H1 (cell line): Measurements from ENCODE around the gene LOXHD1. TPM values are rescaled to one million over a fixed set of nuclear protein-coding genes. Genes with fewer than 3 reads are reported as not detected.

Experiments used
- CTCF ChIA-PET: fragments of 300-600 bp; sonication (Branson Sonifier 250); formaldehyde crosslinking; loops from one replicate; lab custom pipeline; 2021; ENCODE audit not compliant: partially characterized antibody; lab: Charles Lee
- POLR2A ChIA-PET: fragments of 300-600 bp; sonication (Branson Sonifier 250); formaldehyde crosslinking; loops from one replicate; lab custom pipeline; 2021; ENCODE audit warnings: inconsistent platforms; ENCODE audit not compliant: partially characterized antibody; lab: Charles Lee
- DNase-seq, 2 experiments: peaks; one replicate each; pipeline versions ENCODE4 v3.0.0 to v3.0.0-alpha.2; 2010 to 2022; ENCODE audit warnings: low spot score in 2 of 2, low read depth in 1 of 2, mixed read lengths in 1 of 2
- FAIRE-seq: peaks from 2 replicates; lab custom pipeline; 2011; peaks lifted over from hg19 to GRCh38; lab: Jason Lieb, UNC
- H2AFZ ChIP-seq: 2 replicates; pipeline ENCODE4 v1.8.1; 2012; ENCODE audit warnings: low read length, inconsistent platforms
- H2AK5ac ChIP-seq: 2 replicates; pipeline ENCODE4 v1.6.1; 2013; ENCODE audit warnings: low read depth, low read length
- H2BK120ac ChIP-seq: replicated peaks from 2 replicates; pipeline ENCODE3; 2013; ENCODE audit warnings: low read depth, low read length, inconsistent platforms
- H2BK12ac ChIP-seq: 2 replicates; pipeline ENCODE4 v1.6.1; 2013; ENCODE audit warnings: low read depth, low read length
- H2BK15ac ChIP-seq: 2 replicates; pipeline ENCODE4 v1.6.1; 2013; ENCODE audit warnings: low read length
- H2BK20ac ChIP-seq: 2 replicates; pipeline ENCODE4 v1.6.1; 2013; ENCODE audit warnings: low read length
- H2BK5ac ChIP-seq: 2 replicates; pipeline ENCODE4 v1.6.1; 2013; ENCODE audit warnings: low read depth, low read length
- H3K14ac ChIP-seq: 2 replicates; pipeline ENCODE4 v1.6.1; 2013; ENCODE audit warnings: inconsistent platforms; ENCODE audit not compliant: insufficient read length
- H3K18ac ChIP-seq: 2 replicates; pipeline ENCODE4 v1.6.1; 2013; ENCODE audit warnings: low read length; ENCODE audit errors: extremely low read depth
- H3K23ac ChIP-seq: 2 replicates; pipeline ENCODE4 v1.6.1; 2013; ENCODE audit warnings: inconsistent platforms; ENCODE audit not compliant: insufficient read length
- H3K23me2 ChIP-seq: 2 replicates; pipeline ENCODE4 v1.6.1; 2013; ENCODE audit warnings: low read depth, low read length
- H3K27ac ChIP-seq: 2 replicates; pipeline ENCODE4 v1.6.1; 2011; ENCODE audit warnings: low read depth, low read length, inconsistent platforms
- H3K27me3 ChIP-seq, 4 experiments: replicated peaks in 1 of 4; 1 replicate in 1 of 4; 2 replicates in 3 of 4; pipeline versions ENCODE4 v1.6.1 to v1.8.1; 2011 to 2013; ENCODE audit warnings: low read length in 3 of 4, mild to moderate bottlenecking in 3 of 4, inconsistent platforms in 2 of 4, mixed read lengths in 2 of 4, moderate library complexity in 1 of 4; ENCODE audit not compliant: control insufficient read depth in 3 of 4, insufficient read depth in 3 of 4; ENCODE audit errors: extremely low read depth in 1 of 4
- H3K36me3 ChIP-seq, 4 experiments: 2 replicates each; pipeline versions ENCODE4 v1.6.1 to v1.8.1; 2011 to 2013; ENCODE audit warnings: mild to moderate bottlenecking in 4 of 4, low read length in 3 of 4, moderate library complexity in 2 of 4, control low read depth in 1 of 4, inconsistent platforms in 1 of 4; ENCODE audit not compliant: insufficient read depth in 4 of 4, control insufficient read depth in 2 of 4
- H3K4ac ChIP-seq: replicated peaks from 2 replicates; pipeline ENCODE3; 2013; ENCODE audit warnings: low read length, low read depth, mixed read lengths, inconsistent platforms; ENCODE audit not compliant: insufficient read length
- H3K4me1 ChIP-seq, 4 experiments: replicated peaks in 1 of 4; 1 replicate in 1 of 4; 2 replicates in 3 of 4; pipeline versions ENCODE4 v1.6.1 to v1.8.1; 2011 to 2013; ENCODE audit warnings: low read length in 3 of 4, inconsistent platforms in 2 of 4, mixed read lengths in 1 of 4; ENCODE audit not compliant: insufficient read depth in 4 of 4, control insufficient read depth in 3 of 4
- H3K4me2 ChIP-seq, 2 experiments: 2 replicates each; pipeline versions ENCODE4 v1.6.1 to v1.8.1; 2011 to 2013; ENCODE audit warnings: low read depth in 2 of 2, low read length in 2 of 2, control low read depth in 1 of 2, inconsistent platforms in 1 of 2, mild to moderate bottlenecking in 1 of 2; ENCODE audit not compliant: insufficient read depth in 1 of 2
- H3K4me3 ChIP-seq, 4 experiments: fragments of 200-600, 300-600 bp in 1 of 4; sonication (generic), shearing (Covaris generic), sonication (Bioruptor Twin) in 1 of 4; 2 replicates each; pipeline versions ENCODE4 v1.5.1 to v1.8.1; 2011 to 2016; ENCODE audit warnings: low read length in 4 of 4, low read depth in 3 of 4, control low read depth in 2 of 4, inconsistent platforms in 2 of 4, mild to moderate bottlenecking in 2 of 4, mixed read lengths in 1 of 4, moderate library complexity in 1 of 4; ENCODE audit not compliant: insufficient read depth in 2 of 4; ENCODE audit errors: extremely low read depth in 1 of 4
- H3K56ac ChIP-seq: replicated peaks from 2 replicates; pipeline ENCODE3; 2013; ENCODE audit warnings: low read depth, mild to moderate bottlenecking, mixed read lengths, low read length, inconsistent platforms; ENCODE audit not compliant: insufficient read length
- H3K79me1 ChIP-seq: 2 replicates; pipeline ENCODE4 v1.6.1; 2013; ENCODE audit warnings: low read depth, low read length, control low read depth
- H3K79me2 ChIP-seq, 2 experiments: 2 replicates each; pipeline versions ENCODE4 v1.6.1 to v1.8.1; 2012 to 2013; ENCODE audit warnings: low read length in 2 of 2, mild to moderate bottlenecking in 2 of 2, inconsistent platforms in 1 of 2; ENCODE audit not compliant: insufficient read depth in 2 of 2, control insufficient read depth in 1 of 2
- H3K9ac ChIP-seq, 4 experiments: replicated peaks in 1 of 4; 1 replicate in 1 of 4; 2 replicates in 3 of 4; pipeline versions ENCODE4 v1.6.1 to v1.8.1; 2011 to 2013; ENCODE audit warnings: low read depth in 3 of 4, low read length in 3 of 4, control low read depth in 2 of 4, mild to moderate bottlenecking in 2 of 4, moderate library complexity in 2 of 4, inconsistent platforms in 1 of 4; ENCODE audit errors: extremely low read depth in 1 of 4
- H3K9me3 ChIP-seq, 2 experiments: 2 replicates each; pipeline versions ENCODE4 v1.6.1 to v1.8.1; 2012 to 2013; ENCODE audit warnings: mild to moderate bottlenecking in 2 of 2, moderate library complexity in 2 of 2, control low read depth in 1 of 2, inconsistent platforms in 1 of 2, low read depth in 1 of 2, low read length in 1 of 2, mixed read lengths in 1 of 2; ENCODE audit not compliant: insufficient read depth in 2 of 2
- H4K20me1 ChIP-seq, 2 experiments: replicated peaks in 1 of 2; 2 replicates each; pipeline versions ENCODE3 to v1.8.1; 2011 to 2013; ENCODE audit warnings: inconsistent platforms in 2 of 2, low read length in 2 of 2, mild to moderate bottlenecking in 1 of 2; ENCODE audit not compliant: insufficient read depth in 2 of 2, control insufficient read depth in 1 of 2
- H4K5ac ChIP-seq: 2 replicates; pipeline ENCODE4 v1.6.1; 2013; ENCODE audit warnings: low read length, low read depth, mixed read lengths, inconsistent platforms; ENCODE audit not compliant: insufficient read length
- H4K8ac ChIP-seq: 2 replicates; pipeline ENCODE4 v1.8.0; 2013; ENCODE audit warnings: mild to moderate bottlenecking, moderate library complexity, low read length, inconsistent platforms; ENCODE audit not compliant: insufficient read depth; ENCODE audit errors: extremely low read depth
- H4K91ac ChIP-seq: replicated peaks from 2 replicates; pipeline ENCODE3; 2013; ENCODE audit warnings: low read length, mixed read lengths, inconsistent platforms; ENCODE audit not compliant: insufficient read length
- CBX5 ChIP-seq: fragments of 300-800, 300-1000 bp; sonication (generic); IDR thresholded peaks from 2 replicates; pipeline ENCODE4 v1.7.1; 2016; ENCODE audit warnings: antibody characterized with exemption, low read length, low read depth
- HDAC6 ChIP-seq: IDR thresholded peaks from one replicate; pipeline ENCODE4 v1.7.1; 2012; ENCODE audit warnings: low read depth, mild to moderate bottlenecking, inconsistent platforms, low read length, moderate library complexity
- JUN ChIP-seq: IDR thresholded peaks from 2 replicates; pipeline ENCODE4 v1.6.1; 2011; ENCODE audit warnings: low read depth, mild to moderate bottlenecking, improper control_type of control experiment, low read length
- KDM5A ChIP-seq: fragments of 200-600 bp; IDR thresholded peaks from 2 replicates; pipeline ENCODE4 v1.7.1; 2012; ENCODE audit warnings: mild to moderate bottlenecking, low read length, inconsistent platforms, mixed read lengths
- SIN3A ChIP-seq, 2 experiments: IDR thresholded peaks in 1 of 2; conservative IDR thresholded peaks in 1 of 2; 2 replicates each; pipeline ENCODE4 v1.6.1; 2011 to 2012; ENCODE audit warnings: low read length in 2 of 2, improper control_type of control experiment in 1 of 2, low read depth in 1 of 2, mild to moderate bottlenecking in 1 of 2
- SP4 ChIP-seq: IDR thresholded peaks from 2 replicates; pipeline ENCODE4 v1.6.1; 2012; ENCODE audit warnings: low read length, inconsistent platforms
- WGBS, 2 experiments: shearing (Covaris generic) in 1 of 2; methylation state at CpG; one replicate each; pipeline versions ENCODE4 v1.1.6 to v1.1.7; 2013 to 2015; ENCODE audit warnings: low lambda C conversion rate in 2 of 2, mixed read lengths in 2 of 2, inconsistent platforms in 1 of 2, low coverage in 1 of 2, missing lambda C conversion rate in 1 of 2; ENCODE audit not compliant: insufficient replicate concordance in 2 of 2, insufficient coverage in 1 of 2, insufficient read length in 1 of 2; ENCODE audit errors: extremely low coverage in 1 of 2, missing lambda C conversion rate in 1 of 2; 5-methylcytosine and 5-hydroxymethylcytosine counted together
- polyA plus RNA-seq, 7 experiments: library from polyadenylated mRNA; depleted of rRNA in 3 of 7; stranded (reverse) in 5 of 7; unstranded in 2 of 7; fragments of >200 nt in 5 of 7; fragments of 200-250 nt in 2 of 7; gene quantifications; 1 replicate in 5 of 7; 2 replicates in 1 of 7; 4 replicates in 1 of 7; pipeline versions ENCODE4 v1.2.1 to v1.2.3, GENCODE V29; 2011 to 2013; ENCODE audit warnings: missing spikeins in 2 of 7, mixed read lengths in 2 of 7
- total RNA-seq: library from RNA; stranded (reverse); fragmentation: NEBNext Ultra II Directional; extraction: Animal tissue kit (Norgen Biotek cat#: 25700); gene quantifications from 2 replicates; pipeline ENCODE4 v1.2.1, GENCODE V29; 2021

LOXHD1 gene
- total and polyA plus RNA-seq, 2 of the 8 experiments (the other 6 are each of a cell fraction or from before 2014, with no cell fraction given): 0.02 TPM; not detected in 1

DNA sequence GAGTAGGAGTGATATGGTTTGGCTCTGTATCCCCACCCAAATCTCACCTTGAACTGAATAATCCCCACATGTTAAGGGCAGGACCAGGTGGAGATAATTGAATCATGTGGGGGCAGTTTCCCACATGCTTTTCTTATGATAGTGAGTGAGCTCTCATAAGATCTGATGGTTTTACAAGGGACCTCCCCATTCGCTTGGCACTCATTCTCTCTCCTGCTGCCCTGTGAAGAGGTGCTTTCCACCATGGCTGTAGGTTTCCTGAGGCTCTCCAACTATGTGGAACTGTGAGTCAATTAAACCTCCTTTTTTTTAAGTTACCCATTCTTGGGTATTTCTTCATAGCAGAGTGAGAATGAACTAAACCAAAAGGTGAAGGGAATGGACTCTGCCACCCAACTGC lies 207.5 kb downstream of the LOXHD1 start:
- Histone ChIP-seq H3K4ac (no peak overlapping the region), H4K8ac (no peak overlapping the region), H3K4me2 (no peak overlapping the region), H3K9ac (no peak overlapping the region), H3K4me1 (peaks cover 5 to 11% (median 7%) of the 10 kb centered on the region in 4 experiments), H2BK20ac (no peak overlapping the region), H3K14ac (no peak overlapping the region), H2BK12ac (no peak overlapping the region), H2BK15ac (no peak overlapping the region), H2AK5ac (no peak overlapping the region), H4K5ac (no peak overlapping the region), H3K79me1 (no peaks in the 10 kb centered on the region), H3K23ac (no peak overlapping the region), H3K18ac (no peak overlapping the region), H3K23me2 (no peaks in the 10 kb centered on the region), H3K9me3 (peaks cover 23 to 29% of the 10 kb centered on the region in 2 experiments), H3K27me3 (no peaks in the 10 kb centered on the region), H2BK120ac (no peak overlapping the region), H4K91ac (no peak overlapping the region), H2BK5ac (no peak overlapping the region), H3K4me3 (no peak overlapping the region), H2AFZ (no peak overlapping the region), H3K79me2 (no peaks in the 10 kb centered on the region), H3K36me3 (peaks cover 0 to 14% (median 8%) of the 10 kb centered on the region in 4 experiments; a peak in 5 of 8 replicates), H3K27ac (no peak overlapping the region), H3K56ac (no peak overlapping the region), H4K20me1 (no peaks in the 10 kb centered on the region)
- ChIA-PET POLR2A (interaction anchor here (2.1 kb wide), 1 partner anchor 20 kb away, joined by 5 read pairs; no protein-coding TSS in a partner anchor), CTCF (interaction anchor here (0.9 to 3.5 kb wide), 7 partner anchors 10 to 208 kb away, joined by 3 to 13 read pairs (median 10); no protein-coding TSS in a partner anchor)
- DNase-seq (no peak), FAIRE-seq (no peak)
- TF ChIP-seq CBX5 (no peak), SIN3A (conservative IDR thresholded peaks at IDR 0.05 in 1 of 2, IDR thresholded peaks at IDR 0.05 in 1 of 2; ENCODE audit: low read depth in 1 of 2, low read length in 2 of 2) (no peak), JUN (no peak), HDAC6 (no peak), SP4 (no peak), KDM5A (no peak)
- WGBS, 2 experiments: 0% methylated on average over 1 of the region's 1 CpG; no CpG with 5 or more reads in 1 of the 2 experiments
